B cell (primary cell): ENCODE measurements around the gene CEP63. TPM values are rescaled to one million over a fixed set of nuclear protein-coding genes. Genes with fewer than 3 reads are reported as not detected.

Experiments used
- ATAC-seq: fragments of 200-7000 bp; cut with Tn5 transposase; one replicate; pipeline ENCODE4 v1.10.0; 2021; ENCODE audit warnings: low read depth, mild to moderate bottlenecking, moderate number of reproducible peaks, moderate library complexity
- CTCF ChIA-PET: fragments of 350-600 bp; sonication (Branson Sonifier 250); formaldehyde crosslinking; loops from one replicate; lab custom pipeline; 2021; ENCODE audit warnings: antibody characterized with exemption, inconsistent platforms; lab: Charles Lee
- POLR2A ChIA-PET: fragments of 350-600 bp; sonication (Branson Sonifier 250); formaldehyde crosslinking; loops from one replicate; lab custom pipeline; 2021; ENCODE audit warnings: antibody characterized with exemption; lab: Charles Lee
- DNase-seq: peaks from one replicate; pipeline ENCODE4 v3.0.0; 2013
- H2AFZ ChIP-seq: 2 replicates; pipeline ENCODE4 v1.6.1; 2012; ENCODE audit warnings: mild to moderate bottlenecking, low read depth, low read length; ENCODE audit not compliant: insufficient read depth, poor library complexity, severe bottlenecking
- H3K27ac ChIP-seq, 2 donors: 1 replicate in 1 of 2; 2 replicates in 1 of 2; pipeline ENCODE4 v1.5.1; 2012 to 2013; ENCODE audit warnings: low read length in 2 of 2, mild to moderate bottlenecking in 2 of 2, moderate library complexity in 1 of 2
- H3K27me3 ChIP-seq, 4 experiments: fragments of 200-600 bp in 1 of 4; sonication (generic) in 1 of 4; replicated peaks in 1 of 4; 1 replicate in 2 of 4; 2 replicates in 2 of 4; pipeline versions ENCODE4 v1.6.1 to v1.7.0; 2013 to 2016; ENCODE audit warnings: low read length in 3 of 4, mild to moderate bottlenecking in 2 of 4, mixed read lengths in 1 of 4, moderate library complexity in 1 of 4; ENCODE audit not compliant: insufficient read depth in 4 of 4, control insufficient read depth in 3 of 4; ENCODE audit errors: control extremely low read depth in 1 of 4
- H3K36me3 ChIP-seq, 2 experiments: replicated peaks in 1 of 2; 1 replicate in 1 of 2; 2 replicates in 1 of 2; pipeline versions ENCODE4 v1.6.1 to v1.7.1; 2013; ENCODE audit warnings: low read length in 1 of 2; ENCODE audit not compliant: insufficient read depth in 2 of 2, control insufficient read depth in 1 of 2; ENCODE audit errors: control extremely low read depth in 1 of 2, extremely low read depth in 1 of 2
- H3K4me1 ChIP-seq, 2 donors: fragments of 200-600 bp in 1 of 2; sonication (generic) in 1 of 2; 1 replicate in 1 of 2; 2 replicates in 1 of 2; pipeline versions ENCODE4 v1.5.1 to v1.6.1; 2013 to 2017; ENCODE audit warnings: low read length in 2 of 2; ENCODE audit not compliant: control insufficient read depth in 2 of 2, insufficient read depth in 2 of 2
- H3K4me2 ChIP-seq: replicated peaks from 2 replicates; pipeline ENCODE3; 2012; ENCODE audit warnings: mild to moderate bottlenecking, low read depth, low read length; ENCODE audit not compliant: poor library complexity, severe bottlenecking
- H3K4me3 ChIP-seq, 5 experiments: fragments of 200-600 bp in 1 of 5; sonication (generic) in 1 of 5; 1 replicate in 3 of 5; 2 replicates in 2 of 5; pipeline versions ENCODE4 v1.5.1 to v1.7.0; 2011 to 2016; ENCODE audit warnings: low read length in 4 of 5, mild to moderate bottlenecking in 4 of 5, low read depth in 2 of 5, control low read depth in 1 of 5, moderate library complexity in 1 of 5; ENCODE audit not compliant: insufficient read depth in 1 of 5; ENCODE audit errors: control extremely low read depth in 1 of 5, extremely low read depth in 1 of 5
- H3K79me2 ChIP-seq: fragments of 200-600 bp; sonication (generic); one replicate; pipeline ENCODE4 v1.6.0; 2016; ENCODE audit warnings: low read length; ENCODE audit not compliant: control insufficient read depth, insufficient read depth
- H3K9ac ChIP-seq: fragments of 200-600 bp; sonication (generic); 2 replicates; pipeline ENCODE4 v1.6.1; 2017; ENCODE audit warnings: mild to moderate bottlenecking, low read length, moderate library complexity
- H3K9me3 ChIP-seq, 3 donors: one replicate each; pipeline versions ENCODE4 v1.6.1 to v1.7.1; 2013; ENCODE audit warnings: low read length in 2 of 3; ENCODE audit not compliant: control insufficient read depth in 2 of 3, insufficient read depth in 1 of 3; ENCODE audit errors: control extremely low read depth in 1 of 3
- H4K20me1 ChIP-seq: 2 replicates; pipeline ENCODE4 v1.6.0; 2012; ENCODE audit warnings: mild to moderate bottlenecking, low read length; ENCODE audit not compliant: insufficient read depth, control insufficient read depth, poor library complexity, severe bottlenecking
- H3K27ac Mint-ChIP-seq: one replicate; pipeline ENCODE4 v1.8.0; 2021; ENCODE audit warnings: mixed read lengths
- H3K27me3 Mint-ChIP-seq: one replicate; pipeline ENCODE4 v1.8.0; 2021; ENCODE audit warnings: mixed read lengths
- H3K4me1 Mint-ChIP-seq: one replicate; pipeline ENCODE4 v1.8.0; 2021; ENCODE audit warnings: mixed read lengths
- H3K4me3 Mint-ChIP-seq: one replicate; pipeline ENCODE4 v1.8.0; 2021; ENCODE audit warnings: mixed read lengths
- H3K9me3 Mint-ChIP-seq: one replicate; pipeline ENCODE4 v1.8.0; 2022; ENCODE audit warnings: mixed read lengths; ENCODE audit not compliant: insufficient read depth
- CTCF ChIP-seq: fragments of 200-600 bp; IDR thresholded peaks from one replicate; pipeline ENCODE4 v1.8.0; 2022; ENCODE audit warnings: antibody characterized with exemption, mild to moderate bottlenecking
- EZH2 ChIP-seq: IDR thresholded peaks from 2 replicates; pipeline ENCODE4 v1.6.1; 2012; ENCODE audit warnings: borderline replicate concordance, low read depth, mild to moderate bottlenecking, moderate library complexity, low read length; ENCODE audit not compliant: insufficient read depth, poor library complexity, severe bottlenecking
- WGBS: methylation state at CpG from one replicate; pipeline ENCODE4 v1.1.5; 2013; ENCODE audit warnings: missing lambda C conversion rate; ENCODE audit not compliant: insufficient coverage; 5-methylcytosine and 5-hydroxymethylcytosine counted together
- intact Hi-C: fragments of 100-400 bp; cut with micrococcal nuclease; formaldehyde crosslinking; loops from one replicate; pipeline ENCODE4 v1.10.0; 2022
- polyA plus RNA-seq: library from polyadenylated mRNA; depleted of rRNA; stranded (reverse); fragments of >200 nt; gene quantifications from 2 replicates; pipeline ENCODE4 v1.2.3, GENCODE V29; 2012
- total RNA-seq, 2 donors: library from RNA; stranded (reverse); fragments of 120-200 nt in 1 of 2; gene quantifications; 1 replicate in 1 of 2; 2 replicates in 1 of 2; pipeline versions ENCODE4 v1.2.3 to v1.2.4, GENCODE V29; 2013 to 2022

The CEP63 gene
- total and polyA plus RNA-seq, 2 donors (not counting 1 experiment from before 2014, with no cell fraction given): 9.6 to 35.6 TPM

GRCh38 chr3:134477002-134477401 is 8.9 kb upstream of the CEP63 start:
- CTCF ChIA-PET: interaction anchor here (0.6 to 7.9 kb wide), 11 partner anchors 9 to 659 kb away, joined by 3 to 189 read pairs (median 4); partner anchors contain the start of genes ANAPC13 and CEP63
- intact Hi-C loops: no loop called here
- Histone ChIP-seq H3K36me3 (peaks cover 15 to 63% of the 10 kb centered on the region in 2 experiments), H3K27ac (no peak overlapping the region), H3K27me3 (no peaks in the 10 kb centered on the region), H3K4me2 (no peak overlapping the region), H3K4me1 (no peaks in the 10 kb centered on the region), H3K4me3 (no peak overlapping the region), H3K9ac (no peak overlapping the region), H2AFZ (no peak overlapping the region), H4K20me1 (no peaks in the 10 kb centered on the region), H3K9me3 (no peaks in the 10 kb centered on the region), H3K79me2 (no peaks in the 10 kb centered on the region)
- no peak for TF ChIP-seq CTCF
- POLR2A ChIA-PET: no interaction called here
- no peak for ATAC-seq
- Mint-ChIP-seq H3K27ac (no peak overlapping the region), H3K4me3 (no peak overlapping the region), H3K27me3 (no peaks in the 10 kb centered on the region), H3K4me1 (no peaks in the 10 kb centered on the region), H3K9me3 (no peaks in the 10 kb centered on the region)
- no peak for DNase-seq
- WGBS: 97% methylated on average over 4 of the region's 6 CpGs

GRCh38 chr3:134477938-134478337 is 7.9 kb upstream of the CEP63 start:
- Histone ChIP-seq H2AFZ (no peak overlapping the region), H4K20me1 (no peaks in the 10 kb centered on the region), H3K27me3 (no peaks in the 10 kb centered on the region), H3K79me2 (no peaks in the 10 kb centered on the region), H3K4me3 (no peak overlapping the region), H3K27ac (no peak overlapping the region), H3K4me1 (peaks cover 0 to 3% of the 10 kb centered on the region in 2 donors), H3K9ac (no peak overlapping the region), H3K4me2 (no peak overlapping the region), H3K36me3 (peaks cover 13 to 67% of the 10 kb centered on the region in 2 experiments), H3K9me3 (no peaks in the 10 kb centered on the region)
- Mint-ChIP-seq H3K27me3 (no peaks in the 10 kb centered on the region), H3K9me3 (no peaks in the 10 kb centered on the region), H3K4me3 (no peak overlapping the region), H3K27ac (no peak overlapping the region), H3K4me1 (peaks cover 1% of the 10 kb centered on the region)
- ChIA-PET CTCF (interaction anchor here (1.3 to 7.9 kb wide), 6 partner anchors 8 to 1752 kb away, joined by 3 to 189 read pairs (median 49); partner anchors contain the start of genes ANAPC13 and CEP63), POLR2A (no interaction called here)
- no peak for TF ChIP-seq CTCF
- no peak for TF ChIP-seq EZH2
- no peak for ATAC-seq
- no peak for DNase-seq
- whole genome bisulfite sequencing: no CpG with 5 or more reads among the region's 2 CpGs
- intact Hi-C loops: no loop called here
